Amniotic stem cell (primary cell): ENCODE measurements around the gene ZNF556.
"Not testable (repeated sequence)": the region's sequence is repeated elsewhere in the genome, so short reads cannot be mapped to it uniquely, and the experiment has no call there.

Source experiments
- DNase-seq: peaks from one replicate; lab custom pipeline; 2025; lab: John Stamatoyannopoulos, UW

The ZNF556 gene

GRCh38 chr19:2853015-2853606 is 14.0 kb upstream of the ZNF556 start:
- no peak for DNase-seq

- no peak for DNase-seq
Observed at GRCh38 chr19:2854849-2855248, 12.3 kb upstream of the ZNF556 start.

- DNase-seq = no peak
Observed at GRCh38 chr19:2856457-2857050, 10.6 kb upstream of the ZNF556 start.

GRCh38 chr19:2858864-2859263 is 8.3 kb upstream of the ZNF556 start:
- no peak for DNase-seq

- no peak for DNase-seq
Observed at GRCh38 chr19:2863816-2864215, 3.3 kb upstream of the ZNF556 start.

GRCh38 chr19:2865334-2866100 is 1.6 kb upstream of the ZNF556 start:
- DNase-seq = no peak

- DNase-seq = no peak
Observed at GRCh38 chr19:2866495-2867024, 575 bp upstream of the ZNF556 start.

- no peak for DNase-seq
Observed at GRCh38 chr19:2869618-2870017, 2.5 kb downstream of the ZNF556 start.

GRCh38 chr19:2872175-2872574 is 5.0 kb downstream of the ZNF556 start:
- DNase-seq = not testable (repeated sequence)

GRCh38 chr19:2877398-2878331 is 10.5 kb downstream of the ZNF556 start:
- no peak for DNase-seq

- DNase-seq = no peak
Observed at GRCh38 chr19:2883686-2884439, 16.7 kb downstream of the ZNF556 start.

GRCh38 chr19:2885736-2886135 is 18.6 kb downstream of the ZNF556 start:
- no peak for DNase-seq

GRCh38 chr19:2887391-2887914 is 20.3 kb downstream of the ZNF556 start:
- DNase-seq = no peak

GRCh38 chr19:2888731-2889224 is 21.6 kb downstream of the ZNF556 start:
- no peak for DNase-seq

- DNase-seq = not testable (repeated sequence)
Observed at GRCh38 chr19:2890531-2890930, 23.4 kb downstream of the ZNF556 start.

GRCh38 chr19:2896694-2897093 is 29.6 kb downstream of the ZNF556 start:
- no peak for DNase-seq

GRCh38 chr19:2900296-2901252 is 33.4 kb downstream of the ZNF556 start, which contains the start of gene ZNF57:
Gene ZNF57, plus strand, starts transcription at chr19:2900928. Its CDS starts 118 bp downstream, at chr19:2901046.
- peak; percentile 100 for DNase-seq

GRCh38 chr19:2902590-2903218 is 35.6 kb downstream of the ZNF556 start:
- DNase-seq = no peak

GRCh38 chr19:2903326-2903725 is 36.2 kb downstream of the ZNF556 start:
- DNase-seq = not testable (repeated sequence)
